Neutrophil (primary cell): ENCODE data around the gene B3GALT6.

ENCODE experiments used
- H3K27ac ChIP-seq: fragments of 200-600 bp; sonication (generic); 2 replicates; pipeline ENCODE4 v1.5.1; 2016; ENCODE audit warnings: mild to moderate bottlenecking, moderate library complexity
- H3K27me3 ChIP-seq: fragments of 200-600 bp; sonication (generic); 2 replicates; pipeline ENCODE4 v1.6.0; 2016; ENCODE audit warnings: mild to moderate bottlenecking
- H3K36me3 ChIP-seq: fragments of 200-600 bp; sonication (generic); 2 replicates; pipeline ENCODE4 v1.5.1; 2017
- H3K4me1 ChIP-seq, 2 experiments: fragments of 200-600 bp in 1 of 2; sonication (generic) in 1 of 2; 1 replicate in 1 of 2; 2 replicates in 1 of 2; pipeline versions ENCODE4 v1.5.1 to v1.6.1; 2013 to 2016; ENCODE audit warnings: low read depth in 1 of 2, low read length in 1 of 2, mild to moderate bottlenecking in 1 of 2, moderate library complexity in 1 of 2; ENCODE audit not compliant: control insufficient read depth in 1 of 2, insufficient read depth in 1 of 2
- H3K4me3 ChIP-seq, 2 experiments: fragments of 200-600 bp in 1 of 2; sonication (generic) in 1 of 2; 1 replicate in 1 of 2; 2 replicates in 1 of 2; pipeline ENCODE4 v1.5.1; 2013 to 2016; ENCODE audit warnings: low read depth in 1 of 2, low read length in 1 of 2, mild to moderate bottlenecking in 1 of 2, moderate library complexity in 1 of 2
- H3K9me3 ChIP-seq: fragments of 200-600 bp; sonication (generic); 2 replicates; pipeline ENCODE4 v1.5.1; 2016
- CTCF ChIP-seq: fragments of 200-600 bp; sonication (generic); IDR thresholded peaks from 2 replicates; pipeline ENCODE4 v1.5.1; 2016; ENCODE audit warnings: antibody characterized with exemption

The B3GALT6 gene

GRCh38 chr1:1222575-1223225, 9.3 kb upstream of the B3GALT6 start:
- Histone ChIP-seq H3K36me3 (peaks cover 100% of the 10 kb centered on the region), H3K27me3 (no peaks in the 10 kb centered on the region), H3K27ac (no peak overlapping the region), H3K4me1 (no peaks in the 10 kb centered on the region), H3K9me3 (no peaks in the 10 kb centered on the region), H3K4me3 (no peak overlapping the region)
- TF ChIP-seq CTCF, result no peak

GRCh38 chr1:1223321-1223720, 8.7 kb upstream of the B3GALT6 start:
- no peak for TF ChIP-seq CTCF
- Histone ChIP-seq H3K9me3 (no peaks in the 10 kb centered on the region), H3K4me3 (no peak overlapping the region), H3K27me3 (no peaks in the 10 kb centered on the region), H3K27ac (no peak overlapping the region), H3K4me1 (no peaks in the 10 kb centered on the region), H3K36me3 (peaks cover 100% of the 10 kb centered on the region)

- Histone ChIP-seq H3K27me3 (no peaks in the 10 kb centered on the region), H3K4me3 (no peak overlapping the region), H3K36me3 (peaks cover 100% of the 10 kb centered on the region), H3K9me3 (no peaks in the 10 kb centered on the region), H3K4me1 (no peaks in the 10 kb centered on the region), H3K27ac (no peak overlapping the region)
- no peak for TF ChIP-seq CTCF
These were observed 8.1 kb upstream of the B3GALT6 start for GRCh38 chr1:1223891-1224290.

GRCh38 chr1:1225238-1225845, 6.7 kb upstream of the B3GALT6 start:
- Histone ChIP-seq H3K4me3 (no peak overlapping the region), H3K27ac (no peak overlapping the region), H3K27me3 (no peaks in the 10 kb centered on the region), H3K36me3 (peaks cover 88% of the 10 kb centered on the region), H3K4me1 (peaks cover 4 to 8% of the 10 kb centered on the region in 2 experiments), H3K9me3 (no peaks in the 10 kb centered on the region)
- no peak for TF ChIP-seq CTCF

- H3K4me1 ChIP-seq, result peaks cover 10 to 14% of the 10 kb centered on the region in 2 experiments
- no peak overlapping the region for H3K27ac ChIP-seq
- no peak for TF ChIP-seq CTCF
- H3K27me3 ChIP-seq, result no peaks in the 10 kb centered on the region
- no peak overlapping the region for H3K4me3 ChIP-seq
- H3K36me3 ChIP-seq, result peaks cover 83% of the 10 kb centered on the region
- H3K9me3 ChIP-seq, result no peaks in the 10 kb centered on the region
These were observed 6.1 kb upstream of the B3GALT6 start for GRCh38 chr1:1225913-1226312.
